ENCODE measurements around the gene GPR153.
A peak's percentile ranks its signal among the peaks of the same experiment; 100 is the strongest.

The GPR153 gene

GRCh38 chr1:6199298-6200187 is 61.4 kb downstream of the GPR153 start, which contains the start of gene RPL22:
TSS of gene RPL22 (minus strand) at chr1:6199595. CDS start at chr1:6199573, 22 bp downstream.
- DNase-seq (ENCODE audit: low read depth): peak; percentile 97

GRCh38 chr1:6198646-6199297 is 62.1 kb downstream of the GPR153 start:
- no peak for DNase-seq (ENCODE audit: low read depth)

- no peak for DNase-seq (ENCODE audit: low read depth)
These were observed 63.0 kb downstream of the GPR153 start for GRCh38 chr1:6197746-6198427.

Measured in GM04503 (cell line).